ENCODE measurements around the gene FAM210A. TPM values are rescaled to one million over a fixed set of nuclear protein-coding genes. Genes with fewer than 3 reads are reported as not detected.

FAM210A gene
- total and polyA plus RNA-seq, 9 of the 15 experiments (the other 6 are each of a cell fraction or from before 2014, with no cell fraction given): 8.3 to 41.7 (median 19.1) TPM

DNA sequence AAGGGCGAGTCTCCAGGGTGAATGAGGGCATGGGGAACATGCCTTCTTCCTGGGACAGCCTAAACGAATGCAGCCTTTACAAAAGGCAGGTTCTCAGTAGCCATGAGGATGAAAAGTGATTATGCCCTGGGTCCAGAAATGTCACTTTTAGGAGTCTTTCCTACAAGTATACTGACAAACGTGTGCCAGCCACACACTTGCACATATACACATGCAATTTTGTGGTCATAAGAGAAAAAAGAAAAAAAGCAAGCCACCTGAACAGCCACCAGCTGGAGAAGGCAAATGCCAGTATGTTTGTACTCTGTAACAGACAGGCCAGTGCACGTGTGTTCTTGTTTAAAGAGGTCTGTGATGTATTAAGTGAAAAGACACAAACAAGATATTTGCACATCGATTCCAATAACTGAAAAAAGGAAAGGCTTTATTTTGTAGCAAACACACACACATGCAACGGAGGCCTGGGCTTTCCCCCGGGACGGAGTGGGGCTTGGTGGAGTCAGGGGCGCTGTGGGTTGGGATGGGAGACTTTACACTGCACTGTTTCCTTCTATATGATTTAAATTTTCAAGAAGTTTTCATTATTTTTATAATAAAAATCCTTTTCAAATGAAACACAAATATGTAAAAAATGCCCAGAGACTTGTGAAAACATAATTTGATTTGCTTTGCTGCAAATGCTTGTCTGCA is 108.4 kb downstream of the FAM210A start:
- Histone ChIP-seq H3K79me2 (ENCODE audit: control insufficient read depth, insufficient read depth, low read length) (no peaks in the 10 kb centered on the region), H3K27me3 (ENCODE audit: control insufficient read depth in 2 of 2, insufficient read depth in 2 of 2, low read length in 2 of 2) (peaks cover 34 to 60% of the 10 kb centered on the region in 2 experiments), H3K4me2 (ENCODE audit: insufficient read depth, low read length) (no peak overlapping the region), H4K20me1 (replicated peaks; ENCODE audit: control insufficient read depth, insufficient read depth, low read length) (no peaks in the 10 kb centered on the region; the same call in 1 of the 2 replicates), H2AFZ (ENCODE audit: low read depth, low read length) (no peak overlapping the region), H3K9me1 (ENCODE audit: control insufficient read depth, insufficient read depth, low read length) (no peaks in the 10 kb centered on the region), H3K9me3 (replicated peaks; ENCODE audit: control insufficient read depth, insufficient read depth, low read depth, low read length) (no peaks in the 10 kb centered on the region), H3K4me1 (replicated peaks in 1 of 2; ENCODE audit: control insufficient read depth in 2 of 2, insufficient read depth in 2 of 2, low read length in 2 of 2) (peaks cover 0 to 9% of the 10 kb centered on the region in 2 experiments; a peak in 2 of 5 replicates), H3K4me3 (no peak overlapping the region), H3K9ac (ENCODE audit: insufficient read depth in 1 of 2, low read depth in 2 of 2, low read length in 2 of 2) (no peak overlapping the region), H3K27ac (ENCODE audit: extremely low read depth, low read depth, low read length) (no peak overlapping the region), H3K36me3 (ENCODE audit: control insufficient read depth, insufficient read depth, low read length) (no peaks in the 10 kb centered on the region)
- BruUV-seq (replicated peaks): no TSS peak
- ATAC-seq (no peak), FAIRE-seq (no peak), DNase-seq (ENCODE audit: extremely low read depth in 1 of 4, low spot score in 3 of 4) (no peak)
- POLR2A ChIA-PET: no interaction called here
- in situ Hi-C loops (cut with MboI) (no loop called here), intact Hi-C loops (cut with micrococcal nuclease) (no loop called here)
- 0% methylated on average over 9 of the region's 9 CpGs for WGBS (ENCODE audit: insufficient coverage, low coverage, missing lambda C conversion rate)
- CTCF ChIA-PET (ENCODE audit: low intra/inter-chr PET ratio): no interaction called here
- TF ChIP-seq ETS2 (tag; IDR thresholded peaks at IDR 0.05; ENCODE audit: borderline replicate concordance, poor library complexity, severe bottlenecking) (no peak), PHF8 (IDR thresholded peaks at IDR 0.05; ENCODE audit: borderline replicate concordance, low read length) (no peak), SPI1 (IDR thresholded peaks at IDR 0.05; ENCODE audit: borderline replicate concordance, low read depth, low read length) (no peak), ZNF766 (CRISPR knock-in tag; conservative IDR thresholded peaks at IDR 0.05) (no peak), HMBOX1 (IDR thresholded peaks at IDR 0.05) (no peak), ZNF175 (CRISPR knock-in tag; IDR thresholded peaks at IDR 0.05; ENCODE audit: low read depth) (no peak), CCNT2 (IDR thresholded peaks at IDR 0.05; ENCODE audit: borderline replicate concordance, extremely low read depth, insufficient read length, low read depth, low read length) (no peak), GATA2 (CRISPR knock-in tag; IDR thresholded peaks at IDR 0.05) (no peak), IRF1 (CRISPR knock-in tag; IDR thresholded peaks at IDR 0.05; ENCODE audit: borderline replicate concordance) (no peak), CBX8 (IDR thresholded peaks at IDR 0.05; ENCODE audit: borderline replicate concordance, extremely low read depth, low read depth, low read length, poor library complexity, severe bottlenecking) (no peak), C11orf30 (IDR thresholded peaks at IDR 0.05; ENCODE audit: low read depth) (no peak)
- TF ChIP-seq, protein P1, sequence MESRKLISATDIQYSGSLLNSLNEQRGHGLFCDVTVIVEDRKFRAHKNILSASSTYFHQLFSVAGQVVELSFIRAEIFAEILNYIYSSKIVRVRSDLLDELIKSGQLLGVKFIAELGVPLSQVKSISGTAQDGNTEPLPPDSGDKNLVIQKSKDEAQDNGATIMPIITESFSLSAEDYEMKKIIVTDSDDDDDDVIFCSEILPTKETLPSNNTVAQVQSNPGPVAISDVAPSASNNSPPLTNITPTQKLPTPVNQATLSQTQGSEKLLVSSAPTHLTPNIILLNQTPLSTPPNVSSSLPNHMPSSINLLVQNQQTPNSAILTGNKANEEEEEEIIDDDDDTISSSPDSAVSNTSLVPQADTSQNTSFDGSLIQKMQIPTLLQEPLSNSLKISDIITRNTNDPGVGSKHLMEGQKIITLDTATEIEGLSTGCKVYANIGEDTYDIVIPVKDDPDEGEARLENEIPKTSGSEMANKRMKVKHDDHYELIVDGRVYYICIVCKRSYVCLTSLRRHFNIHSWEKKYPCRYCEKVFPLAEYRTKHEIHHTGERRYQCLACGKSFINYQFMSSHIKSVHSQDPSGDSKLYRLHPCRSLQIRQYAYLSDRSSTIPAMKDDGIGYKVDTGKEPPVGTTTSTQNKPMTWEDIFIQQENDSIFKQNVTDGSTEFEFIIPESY (CRISPR knock-in tag; IDR thresholded peaks at IDR 0.05): no peak
- TF ChIP-seq, protein P2, sequence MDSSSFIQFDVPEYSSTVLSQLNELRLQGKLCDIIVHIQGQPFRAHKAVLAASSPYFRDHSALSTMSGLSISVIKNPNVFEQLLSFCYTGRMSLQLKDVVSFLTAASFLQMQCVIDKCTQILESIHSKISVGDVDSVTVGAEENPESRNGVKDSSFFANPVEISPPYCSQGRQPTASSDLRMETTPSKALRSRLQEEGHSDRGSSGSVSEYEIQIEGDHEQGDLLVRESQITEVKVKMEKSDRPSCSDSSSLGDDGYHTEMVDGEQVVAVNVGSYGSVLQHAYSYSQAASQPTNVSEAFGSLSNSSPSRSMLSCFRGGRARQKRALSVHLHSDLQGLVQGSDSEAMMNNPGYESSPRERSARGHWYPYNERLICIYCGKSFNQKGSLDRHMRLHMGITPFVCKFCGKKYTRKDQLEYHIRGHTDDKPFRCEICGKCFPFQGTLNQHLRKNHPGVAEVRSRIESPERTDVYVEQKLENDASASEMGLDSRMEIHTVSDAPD (CRISPR knock-in tag; IDR thresholded peaks at IDR 0.05): no peak

Measured in K562 (cell line).